ENCODE results near the gene RPRML. TPM values are rescaled to one million over a fixed set of nuclear protein-coding genes. Genes with fewer than 3 reads are reported as not detected.
"Not testable (repeated sequence)": the region's sequence is repeated elsewhere in the genome, so short reads cannot be mapped to it uniquely, and the experiment has no call there.

RPRML gene
- total RNA-seq, 1 donor from 2014 or later: not detected

DNA sequence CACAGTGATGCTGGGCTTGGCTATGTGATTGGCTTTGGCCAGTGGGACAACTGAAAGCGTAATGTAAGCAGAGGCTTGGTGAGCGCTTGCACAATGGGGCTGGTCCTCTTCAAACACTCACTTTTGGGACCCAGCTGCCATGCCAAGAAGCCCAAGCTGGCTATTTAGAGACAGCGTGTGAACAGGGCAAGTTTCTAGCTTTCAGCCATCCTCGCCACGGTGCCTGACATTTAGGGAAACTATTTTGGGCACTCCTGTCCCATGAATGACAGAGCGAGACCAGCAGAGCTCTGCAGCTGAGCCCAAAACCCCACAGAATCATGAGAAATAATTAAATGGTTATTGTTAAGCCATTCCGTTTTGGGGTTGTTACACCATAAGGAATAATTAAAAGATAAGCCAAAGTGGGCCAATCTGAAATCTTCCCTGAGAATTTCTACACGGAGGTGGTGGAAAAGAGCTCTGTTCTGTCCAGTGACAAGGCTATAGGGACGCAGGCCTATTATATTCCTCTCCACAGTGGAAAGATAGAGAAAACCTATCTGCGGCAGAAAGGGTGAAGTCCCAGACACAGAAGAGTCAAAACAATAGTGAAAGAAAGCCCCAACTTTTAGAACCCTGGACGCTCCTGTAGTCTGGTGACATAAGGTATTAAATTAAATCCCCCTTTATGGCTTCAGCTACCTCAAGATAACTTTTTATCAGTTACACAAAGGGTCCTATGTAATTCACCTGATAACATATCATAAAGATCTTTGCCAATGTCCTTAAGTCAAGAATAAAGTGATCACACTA, 10.8 kb upstream of the RPRML start:
- POLR2A ChIA-PET: no interaction called here
- intact Hi-C loops (cut with micrococcal nuclease): loop anchor here (10.0 kb wide), 1 partner anchor 725 kb away; no protein-coding TSS in a partner anchor
- Mint-ChIP-seq H3K4me1 (peaks cover 35% of the 10 kb centered on the region), H3K9me3 (no peaks in the 10 kb centered on the region), H3K27ac (no peak overlapping the region), H3K27me3 (no peaks in the 10 kb centered on the region), H3K4me3 (no peak overlapping the region), H3K36me3 (ENCODE audit: low read depth) (no peaks in the 10 kb centered on the region)
- no peak for ATAC-seq (ENCODE audit: low read depth)
- CTCF ChIA-PET: no interaction called here
- TF ChIP-seq, protein P1, sequence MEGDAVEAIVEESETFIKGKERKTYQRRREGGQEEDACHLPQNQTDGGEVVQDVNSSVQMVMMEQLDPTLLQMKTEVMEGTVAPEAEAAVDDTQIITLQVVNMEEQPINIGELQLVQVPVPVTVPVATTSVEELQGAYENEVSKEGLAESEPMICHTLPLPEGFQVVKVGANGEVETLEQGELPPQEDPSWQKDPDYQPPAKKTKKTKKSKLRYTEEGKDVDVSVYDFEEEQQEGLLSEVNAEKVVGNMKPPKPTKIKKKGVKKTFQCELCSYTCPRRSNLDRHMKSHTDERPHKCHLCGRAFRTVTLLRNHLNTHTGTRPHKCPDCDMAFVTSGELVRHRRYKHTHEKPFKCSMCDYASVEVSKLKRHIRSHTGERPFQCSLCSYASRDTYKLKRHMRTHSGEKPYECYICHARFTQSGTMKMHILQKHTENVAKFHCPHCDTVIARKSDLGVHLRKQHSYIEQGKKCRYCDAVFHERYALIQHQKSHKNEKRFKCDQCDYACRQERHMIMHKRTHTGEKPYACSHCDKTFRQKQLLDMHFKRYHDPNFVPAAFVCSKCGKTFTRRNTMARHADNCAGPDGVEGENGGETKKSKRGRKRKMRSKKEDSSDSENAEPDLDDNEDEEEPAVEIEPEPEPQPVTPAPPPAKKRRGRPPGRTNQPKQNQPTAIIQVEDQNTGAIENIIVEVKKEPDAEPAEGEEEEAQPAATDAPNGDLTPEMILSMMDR (IDR thresholded peaks at IDR 0.05): no peak
- DNase-seq: no peak

DNA sequence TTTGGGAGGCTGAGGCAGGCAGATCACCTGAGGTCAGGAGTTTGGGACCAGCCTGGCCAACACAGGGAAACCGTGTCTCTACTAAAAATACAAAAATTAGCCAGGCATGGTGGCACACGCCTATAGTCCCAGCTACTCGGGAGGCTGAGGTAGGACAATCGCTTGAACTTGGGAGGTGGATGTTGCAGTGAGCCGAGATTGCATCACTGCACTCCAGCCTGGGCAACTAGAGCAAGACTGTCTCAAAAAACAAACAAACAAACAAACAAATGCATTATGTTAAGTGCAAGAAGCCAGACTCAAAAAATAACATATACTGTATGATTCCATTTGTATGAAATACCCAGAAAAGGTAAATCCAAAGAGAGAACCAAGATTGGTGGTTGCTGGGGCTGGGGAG, 8.9 kb upstream of the RPRML start:
- CTCF ChIA-PET; ATAC-seq (ENCODE audit: low read depth); H3K27me3 Mint-ChIP-seq; intact Hi-C loops (cut with micrococcal nuclease); POLR2A ChIA-PET; H3K27ac Mint-ChIP-seq; H3K4me3 Mint-ChIP-seq; H3K36me3 Mint-ChIP-seq (ENCODE audit: low read depth); H3K9me3 Mint-ChIP-seq; DNase-seq: not testable (repeated sequence)
- peaks cover 27% of the 10 kb centered on the region for H3K4me1 Mint-ChIP-seq

DNA sequence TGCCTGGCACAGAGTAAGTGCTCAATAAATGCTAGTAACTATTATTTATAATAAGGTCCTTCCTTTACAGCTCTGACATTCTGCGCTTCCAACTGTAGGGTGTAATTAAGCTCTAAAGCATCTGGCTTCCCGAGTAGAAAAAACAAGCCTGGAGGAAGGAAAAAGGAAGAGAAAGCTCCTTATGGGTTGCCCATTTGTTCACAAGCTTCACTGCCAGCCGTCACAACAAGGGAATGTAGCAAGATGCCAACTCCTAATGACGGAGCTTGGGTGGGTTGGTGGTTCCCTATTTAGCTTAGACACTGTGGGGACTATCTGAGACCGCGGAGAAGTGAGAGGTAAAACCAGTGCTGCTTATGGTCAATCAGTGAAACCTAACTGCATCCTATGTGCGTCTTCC, 7.3 kb upstream of the RPRML start:
- no peak for ATAC-seq (ENCODE audit: low read depth)
- Mint-ChIP-seq H3K27me3 (no peaks in the 10 kb centered on the region), H3K36me3 (ENCODE audit: low read depth) (peaks cover 4% of the 10 kb centered on the region), H3K4me1 (peaks cover 24% of the 10 kb centered on the region), H3K9me3 (no peaks in the 10 kb centered on the region), H3K27ac (no peak overlapping the region), H3K4me3 (no peak overlapping the region)
- TF ChIP-seq, protein P1 (IDR thresholded peaks at IDR 0.05): no peak
- no peak for DNase-seq
- POLR2A ChIA-PET: no interaction called here
- CTCF ChIA-PET: no interaction called here
- intact Hi-C loops (cut with micrococcal nuclease): no loop called here

DNA sequence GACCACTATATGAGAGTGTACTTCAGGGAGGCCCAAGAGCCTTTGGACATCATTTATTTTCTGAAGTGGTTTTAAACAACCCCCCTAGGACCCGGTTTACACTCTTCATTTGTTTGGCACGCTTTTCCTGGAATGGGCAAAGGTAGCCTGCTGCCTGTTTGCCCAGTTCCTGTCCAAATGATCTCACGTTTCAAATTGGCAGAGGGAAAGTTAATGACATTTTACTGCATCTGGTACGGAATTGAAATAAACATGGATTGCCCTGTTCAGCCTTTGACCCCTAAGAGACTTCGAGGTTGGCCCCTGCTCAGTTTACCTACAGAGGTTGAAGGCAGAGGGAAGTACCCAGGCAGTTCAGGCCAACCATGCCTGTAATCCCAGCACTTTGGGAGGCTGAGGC, 5.8 kb upstream of the RPRML start:
- no peak for DNase-seq
- peaks cover 7% of the 10 kb centered on the region for H3K27me3 Mint-ChIP-seq
- H3K9me3 Mint-ChIP-seq: no peaks in the 10 kb centered on the region
- intact Hi-C loops (cut with micrococcal nuclease): no loop called here
- H3K27ac Mint-ChIP-seq: no peak overlapping the region
- TF ChIP-seq, protein P1 (IDR thresholded peaks at IDR 0.05): no peak
- POLR2A ChIA-PET: no interaction called here
- H3K4me3 Mint-ChIP-seq: no peak overlapping the region
- peaks cover 4% of the 10 kb centered on the region for H3K36me3 Mint-ChIP-seq (ENCODE audit: low read depth)
- peaks cover 19% of the 10 kb centered on the region for H3K4me1 Mint-ChIP-seq
- CTCF ChIA-PET: no interaction called here
- ATAC-seq (ENCODE audit: low read depth): no peak

DNA sequence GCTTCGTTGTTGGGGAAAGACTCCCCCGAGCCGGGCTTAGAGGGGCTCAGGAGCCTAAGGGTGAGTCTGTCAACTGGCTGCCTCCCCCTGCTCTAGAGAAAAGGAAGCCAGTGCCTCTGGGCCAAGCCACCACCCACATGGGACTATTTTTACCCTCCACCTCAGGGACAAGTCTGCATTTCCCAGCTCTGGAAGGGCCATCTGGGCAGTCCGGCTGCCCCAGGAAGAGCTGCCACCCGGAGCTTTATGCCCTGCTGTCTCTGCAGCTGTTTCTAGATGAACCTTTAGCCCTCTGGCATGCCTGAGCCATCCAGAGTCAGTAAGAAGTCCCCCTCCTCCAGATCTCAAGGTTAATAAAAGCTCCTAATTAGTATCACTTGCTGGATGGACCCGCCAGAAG, 5.3 kb upstream of the RPRML start:
- H3K4me3 Mint-ChIP-seq: no peak overlapping the region
- ChIA-PET POLR2A (interaction anchor here (0.6 kb wide), 1 partner anchor 387 kb away, joined by 3 read pairs; no protein-coding TSS in a partner anchor), CTCF (no interaction called here)
- DNase-seq (no peak), ATAC-seq (ENCODE audit: low read depth) (no peak)
- H3K4me1 Mint-ChIP-seq: peaks cover 22% of the 10 kb centered on the region
- peaks cover 9% of the 10 kb centered on the region for H3K27me3 Mint-ChIP-seq
- intact Hi-C loops (cut with micrococcal nuclease): no loop called here
- H3K36me3 Mint-ChIP-seq (ENCODE audit: low read depth): peaks cover 4% of the 10 kb centered on the region
- TF ChIP-seq, protein P1 (IDR thresholded peaks at IDR 0.05): no peak
- no peaks in the 10 kb centered on the region for H3K9me3 Mint-ChIP-seq
- H3K27ac Mint-ChIP-seq: no peak overlapping the region
